Transverse colon (tissue), 4 donors: ENCODE measurements around the gene KCNG1.

Experiments used
- POLR2A ChIP-seq: fragments of 450-650 bp; IDR thresholded peaks from one replicate; pipeline ENCODE4 v1.6.1; 2016; ENCODE audit warnings: antibody characterized with exemption, mild to moderate bottlenecking, moderate library complexity
- POLR2AphosphoS5 ChIP-seq, 3 donors: sonication (generic); formaldehyde crosslinking; IDR thresholded peaks; one replicate each; pipeline ENCODE4 v1.6.1; 2016; ENCODE audit warnings: antibody characterized with exemption in 3 of 3
- TF ChIP-seq, protein P1 (sequence below), 5 experiments: fragments of 200-600 bp in 3 of 5; fragments of 450-650 bp in 2 of 5; sonication (generic) in 3 of 5; IDR thresholded peaks; 1 replicate in 2 of 5; 2 replicates in 3 of 5; pipeline ENCODE4 v1.5.1; 2016 to 2017; ENCODE audit warnings: antibody characterized with exemption in 5 of 5, inconsistent platforms in 3 of 5, mild to moderate bottlenecking in 2 of 5, moderate library complexity in 1 of 5

GRCh38 chr20:50980071-50980681 is 42.7 kb downstream of the KCNG1 start:
- TF ChIP-seq POLR2A, result no peak
- TF ChIP-seq, protein P1, sequence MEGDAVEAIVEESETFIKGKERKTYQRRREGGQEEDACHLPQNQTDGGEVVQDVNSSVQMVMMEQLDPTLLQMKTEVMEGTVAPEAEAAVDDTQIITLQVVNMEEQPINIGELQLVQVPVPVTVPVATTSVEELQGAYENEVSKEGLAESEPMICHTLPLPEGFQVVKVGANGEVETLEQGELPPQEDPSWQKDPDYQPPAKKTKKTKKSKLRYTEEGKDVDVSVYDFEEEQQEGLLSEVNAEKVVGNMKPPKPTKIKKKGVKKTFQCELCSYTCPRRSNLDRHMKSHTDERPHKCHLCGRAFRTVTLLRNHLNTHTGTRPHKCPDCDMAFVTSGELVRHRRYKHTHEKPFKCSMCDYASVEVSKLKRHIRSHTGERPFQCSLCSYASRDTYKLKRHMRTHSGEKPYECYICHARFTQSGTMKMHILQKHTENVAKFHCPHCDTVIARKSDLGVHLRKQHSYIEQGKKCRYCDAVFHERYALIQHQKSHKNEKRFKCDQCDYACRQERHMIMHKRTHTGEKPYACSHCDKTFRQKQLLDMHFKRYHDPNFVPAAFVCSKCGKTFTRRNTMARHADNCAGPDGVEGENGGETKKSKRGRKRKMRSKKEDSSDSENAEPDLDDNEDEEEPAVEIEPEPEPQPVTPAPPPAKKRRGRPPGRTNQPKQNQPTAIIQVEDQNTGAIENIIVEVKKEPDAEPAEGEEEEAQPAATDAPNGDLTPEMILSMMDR (IDR thresholded peaks at IDR 0.05), result no peak
- TF ChIP-seq POLR2AphosphoS5 (IDR thresholded peaks at IDR 0.05), result peak; percentile 16 to 60 (median 42)
